Right atrium auricular region (tissue), 2 donors: ENCODE measurements around the gene NREP. TPM values are rescaled to one million over a fixed set of nuclear protein-coding genes. Genes with fewer than 3 reads are reported as not detected.

Experiments
- DNase-seq: peaks from one replicate; pipeline ENCODE4 v3.0.0-alpha.2; 2019; ENCODE audit warnings: low spot score
- H3K27ac ChIP-seq, 2 donors: fragments of 200-600 bp; sonication (generic); 1 replicate in 1 of 2; 2 replicates in 1 of 2; pipeline ENCODE4 v1.5.1; 2016 to 2019
- H3K27me3 ChIP-seq, 2 donors: fragments of 200-600 bp; sonication (generic); one replicate each; pipeline versions ENCODE4 v1.5.1 to v1.6.0; 2017 to 2019
- H3K36me3 ChIP-seq: fragments of 200-600 bp; sonication (generic); one replicate; pipeline ENCODE4 v1.5.1; 2016
- H3K4me1 ChIP-seq, 2 donors: fragments of 200-600 bp; sonication (generic); one replicate each; pipeline versions ENCODE4 v1.5.1 to v1.6.0; 2017 to 2019
- H3K4me3 ChIP-seq, 2 donors: fragments of 200-600 bp; sonication (generic); 1 replicate in 1 of 2; 2 replicates in 1 of 2; pipeline ENCODE4 v1.5.1; 2017 to 2019; ENCODE audit warnings: mild to moderate bottlenecking in 1 of 2, moderate library complexity in 1 of 2
- H3K9me3 ChIP-seq, 2 donors: fragments of 200-600 bp; sonication (generic); one replicate each; pipeline ENCODE4 v1.5.1; 2019
- CTCF ChIP-seq, 2 donors: fragments of 200-600 bp; sonication (generic); IDR thresholded peaks; one replicate each; pipeline ENCODE4 v1.5.1; 2019; ENCODE audit warnings: antibody characterized with exemption in 2 of 2
- total RNA-seq, 2 donors: library from RNA; depleted of rRNA; stranded (reverse); fragments of >200 nt; gene quantifications; one replicate each; pipeline ENCODE4 v1.1.0, GENCODE V29; 2016

NREP gene
- total RNA-seq, 2 donors from 2014 or later: 7.2 to 22.9 TPM

- Histone ChIP-seq H3K9me3 (no peaks in the 10 kb centered on the region), H3K27me3 (no peaks in the 10 kb centered on the region), H3K27ac (no peak overlapping the region), H3K4me1 (peaks cover 0 to 11% of the 10 kb centered on the region in 2 donors), H3K36me3 (no peaks in the 10 kb centered on the region), H3K4me3 (no peak overlapping the region)
- DNase-seq: no peak
- TF ChIP-seq CTCF (IDR thresholded peaks at IDR 0.05): no peak
These were observed 57.0 kb downstream of the NREP start for GRCh38 chr5:111699976-111700375.

DNA sequence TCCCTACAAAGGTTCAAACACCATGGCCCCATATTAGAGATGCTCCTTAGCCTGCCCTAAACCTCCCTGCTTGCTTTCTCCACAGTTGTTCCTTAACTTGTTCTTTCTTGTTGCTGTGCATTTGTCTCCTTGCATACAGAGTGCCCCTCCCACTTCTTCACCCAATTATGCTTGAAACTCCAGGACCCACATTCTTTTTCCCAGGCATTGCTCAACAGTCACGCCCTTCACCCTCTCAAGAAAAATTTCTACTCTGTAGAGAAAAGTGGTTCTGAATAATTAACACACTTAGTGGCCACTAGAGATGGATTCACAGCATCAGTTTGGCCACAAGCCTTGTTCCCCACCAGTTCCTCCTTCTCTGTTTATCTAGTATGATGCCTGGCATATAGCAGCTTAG is 57.7 kb downstream of the NREP start:
- H3K27me3 ChIP-seq: no peaks in the 10 kb centered on the region
- no peak for TF ChIP-seq CTCF (IDR thresholded peaks at IDR 0.05)
- H3K9me3 ChIP-seq: no peaks in the 10 kb centered on the region
- no peak overlapping the region for H3K4me3 ChIP-seq
- peaks cover 0 to 11% of the 10 kb centered on the region in 2 donors for H3K4me1 ChIP-seq
- no peaks in the 10 kb centered on the region for H3K36me3 ChIP-seq
- H3K27ac ChIP-seq: no peak overlapping the region
- DNase-seq: no peak

DNA sequence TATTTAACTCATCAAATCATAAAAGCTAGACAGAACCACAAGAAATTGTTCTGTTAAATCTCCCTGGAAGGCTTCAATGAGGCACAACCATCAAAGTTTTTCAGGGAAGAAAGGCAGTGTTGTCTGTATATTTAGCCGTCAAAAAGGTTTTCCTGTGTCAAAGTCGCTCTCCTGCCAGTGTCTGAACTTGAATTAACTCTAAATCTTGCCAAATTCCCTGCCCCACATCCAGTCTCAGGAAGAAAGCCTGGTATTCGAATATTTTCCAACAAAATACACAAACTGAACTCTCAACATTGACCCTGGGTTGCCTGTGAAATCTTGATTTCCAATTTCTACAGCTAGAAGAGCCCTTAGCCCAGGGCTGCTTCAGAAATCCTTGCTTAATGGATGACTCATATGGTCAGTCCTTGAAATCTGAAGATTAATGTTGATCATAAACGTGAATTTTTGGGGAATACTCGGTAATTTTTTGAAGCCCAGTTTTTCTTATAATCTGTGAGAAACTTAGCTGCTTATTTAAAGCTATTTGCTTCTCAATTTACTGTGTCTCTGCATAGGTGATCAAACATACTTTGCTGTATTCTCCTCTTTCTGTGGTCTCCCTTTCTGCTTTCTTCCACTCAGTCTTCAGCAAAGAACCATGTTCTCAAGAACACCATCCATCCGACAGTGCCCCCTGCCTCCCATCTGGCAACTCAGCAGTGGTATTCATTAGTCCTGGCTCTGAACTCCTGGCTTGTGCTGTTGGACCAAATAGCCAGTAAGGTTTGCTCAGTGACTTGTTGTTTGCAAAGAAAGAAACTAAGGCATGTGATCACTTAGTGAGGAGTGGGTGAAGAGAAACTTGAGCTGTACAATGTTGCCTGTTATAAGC is 58.9 kb downstream of the NREP start:
- no peaks in the 10 kb centered on the region for H3K27me3 ChIP-seq
- H3K4me1 ChIP-seq: peaks cover 0 to 11% of the 10 kb centered on the region in 2 donors
- no peak overlapping the region for H3K4me3 ChIP-seq
- H3K36me3 ChIP-seq: no peaks in the 10 kb centered on the region
- DNase-seq: no peak
- no peak for TF ChIP-seq CTCF (IDR thresholded peaks at IDR 0.05)
- H3K9me3 ChIP-seq: no peaks in the 10 kb centered on the region
- H3K27ac ChIP-seq: no peak overlapping the region

- Histone ChIP-seq H3K27ac (no peak overlapping the region), H3K4me3 (no peak overlapping the region), H3K36me3 (no peaks in the 10 kb centered on the region), H3K27me3 (no peaks in the 10 kb centered on the region), H3K4me1 (peaks cover 0 to 11% of the 10 kb centered on the region in 2 donors), H3K9me3 (no peaks in the 10 kb centered on the region)
- no peak for DNase-seq
- no peak for TF ChIP-seq CTCF (IDR thresholded peaks at IDR 0.05)
These were observed 59.8 kb downstream of the NREP start for GRCh38 chr5:111697215-111697614.

DNA sequence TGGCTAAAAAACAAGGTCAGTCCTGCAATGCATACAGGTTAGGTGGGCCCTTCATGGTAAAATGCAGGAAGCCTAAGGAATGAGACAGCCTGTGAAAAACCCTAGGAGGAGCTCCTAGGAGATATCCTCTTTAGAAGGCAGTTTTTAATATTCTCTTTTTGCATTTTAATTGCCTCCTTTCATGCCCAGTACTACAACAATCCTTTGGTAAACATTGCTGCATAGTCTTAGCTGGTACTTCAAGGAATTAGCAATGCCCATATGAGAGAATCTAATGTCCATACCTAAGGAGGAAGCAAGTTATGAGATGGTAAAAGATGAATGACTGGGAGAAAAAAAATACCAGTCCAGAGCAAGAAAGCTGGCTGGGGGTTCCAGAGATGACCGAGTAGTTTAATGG is 61.0 kb downstream of the NREP start:
- H3K9me3 ChIP-seq: no peaks in the 10 kb centered on the region
- no peak overlapping the region for H3K27ac ChIP-seq
- TF ChIP-seq CTCF (IDR thresholded peaks at IDR 0.05): no peak
- no peaks in the 10 kb centered on the region for H3K36me3 ChIP-seq
- H3K27me3 ChIP-seq: no peaks in the 10 kb centered on the region
- H3K4me3 ChIP-seq: no peak overlapping the region
- no peak for DNase-seq
- H3K4me1 ChIP-seq: peaks cover 0 to 11% of the 10 kb centered on the region in 2 donors
